Sigmoid colon (tissue), 7 donors: ENCODE data around the gene THOC6. TPM values are rescaled to one million over a fixed set of nuclear protein-coding genes. Genes with fewer than 3 reads are reported as not detected.

Experiments used
- DNase-seq: peaks from one replicate; pipeline ENCODE4 v3.0.0-alpha.2; 2019
- H3K27ac ChIP-seq, 4 donors: fragments of 200-600 bp; sonication (generic); one replicate each; pipeline ENCODE4 v1.5.1; 2016 to 2019; ENCODE audit warnings: mild to moderate bottlenecking in 1 of 4
- H3K27me3 ChIP-seq, 3 donors: fragments of 200-600 bp; sonication (generic); one replicate each; pipeline ENCODE4 v1.5.1; 2019; ENCODE audit warnings: mild to moderate bottlenecking in 1 of 3
- H3K36me3 ChIP-seq, 4 donors: fragments of 200-600 bp; sonication (generic); one replicate each; pipeline ENCODE4 v1.5.1; 2016 to 2019
- H3K4me1 ChIP-seq, 4 donors: fragments of 200-600 bp; sonication (generic); one replicate each; pipeline ENCODE4 v1.5.1; 2017 to 2019
- H3K4me3 ChIP-seq, 4 donors: fragments of 200-600 bp; sonication (generic); one replicate each; pipeline ENCODE4 v1.5.1; 2017 to 2019; ENCODE audit warnings: mild to moderate bottlenecking in 2 of 4, moderate library complexity in 1 of 4
- H3K9me3 ChIP-seq, 4 donors: fragments of 200-600 bp in 3 of 4; sonication (generic) in 3 of 4; one replicate each; pipeline versions ENCODE4 v1.5.1 to v1.6.1; 2013 to 2019
- EP300 ChIP-seq, 4 donors: sonication (generic); formaldehyde crosslinking; IDR thresholded peaks; one replicate each; pipeline ENCODE4 v1.6.1; 2017; ENCODE audit warnings: antibody characterized with exemption in 4 of 4
- POLR2A ChIP-seq, 2 donors: fragments of 450-650 bp; IDR thresholded peaks; one replicate each; pipeline ENCODE4 v1.6.1; 2016; ENCODE audit warnings: antibody characterized with exemption in 2 of 2, mild to moderate bottlenecking in 2 of 2, moderate library complexity in 2 of 2
- POLR2AphosphoS5 ChIP-seq, 4 donors: sonication (generic); formaldehyde crosslinking; IDR thresholded peaks; one replicate each; pipeline ENCODE4 v1.6.1; 2017; ENCODE audit warnings: antibody characterized with exemption in 4 of 4
- WGBS, 2 donors: extraction: QIAGEN DNeasy Blood & Tissue Kit; methylation state at CpG; one replicate each; pipeline ENCODE4 v1.1.7; 2013; 5-methylcytosine and 5-hydroxymethylcytosine counted together
- intact Hi-C: fragments of 100-400 bp; cut with DNase I; formaldehyde crosslinking; loops from one replicate; pipeline ENCODE4 v1.15.1; 2023
- polyA plus RNA-seq, 3 donors: library from polyadenylated mRNA; stranded (reverse); fragments of 200-250 nt; gene quantifications; one replicate each; pipeline ENCODE4 v1.2.3, GENCODE V29; 2013
- total RNA-seq, 4 donors: library from RNA; depleted of rRNA; stranded (reverse); fragments of >200 nt; gene quantifications; one replicate each; pipeline ENCODE4 v1.1.0, GENCODE V29; 2016
- TF ChIP-seq, protein P1 (sequence below), 4 experiments: fragments of 450-650 bp in 3 of 4; fragments of 200-600 bp in 1 of 4; IDR thresholded peaks; one replicate each; pipeline ENCODE4 v1.5.1; 2016 to 2019; ENCODE audit warnings: antibody characterized with exemption in 4 of 4, mild to moderate bottlenecking in 3 of 4, moderate library complexity in 2 of 4
- donor health status: healthy with polysubstance abuse.
- donor health status: Bipolar disorder and iron deficiency.
- donor health status: healthy.

Gene THOC6
- total and polyA plus RNA-seq, 7 donors, result 8.6 to 35.8 (median 15.8) TPM

DNA sequence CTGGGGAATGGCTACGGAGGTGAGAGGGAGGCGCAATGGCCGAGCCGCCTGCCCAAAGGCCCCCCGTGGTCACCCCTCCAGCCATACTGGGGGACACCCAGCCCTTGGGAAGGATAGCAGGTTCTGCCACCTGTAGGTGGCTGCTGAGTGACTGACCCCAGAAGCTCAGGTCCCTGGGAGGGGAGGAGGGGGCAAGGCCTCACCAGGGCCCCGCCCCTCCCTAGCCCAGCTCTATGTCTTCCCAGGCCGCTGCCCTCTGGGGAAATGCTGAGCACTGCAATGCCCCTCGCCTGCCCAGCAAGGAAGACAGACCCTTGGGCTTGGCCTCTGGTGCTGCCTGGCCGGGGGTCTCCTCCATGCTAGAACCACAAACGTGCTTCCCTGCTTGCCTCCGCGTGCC lies 22.5 kb upstream of the THOC6 start:
- Histone ChIP-seq H3K4me3 (no peak overlapping the region), H3K9me3 (no peaks in the 10 kb centered on the region), H3K27ac (no peak overlapping the region), H3K27me3 (peaks cover 4 to 45% (median 26%) of the 10 kb centered on the region in 3 donors), H3K4me1 (peaks cover 0 to 7% (median 5%) of the 10 kb centered on the region in 4 donors), H3K36me3 (no peaks in the 10 kb centered on the region)
- intact Hi-C loops, result no loop called here
- no peak for DNase-seq
- WGBS, 2 donors, result 87 to 88% methylated on average over 12 of the region's 12 CpGs
- TF ChIP-seq, protein P1, sequence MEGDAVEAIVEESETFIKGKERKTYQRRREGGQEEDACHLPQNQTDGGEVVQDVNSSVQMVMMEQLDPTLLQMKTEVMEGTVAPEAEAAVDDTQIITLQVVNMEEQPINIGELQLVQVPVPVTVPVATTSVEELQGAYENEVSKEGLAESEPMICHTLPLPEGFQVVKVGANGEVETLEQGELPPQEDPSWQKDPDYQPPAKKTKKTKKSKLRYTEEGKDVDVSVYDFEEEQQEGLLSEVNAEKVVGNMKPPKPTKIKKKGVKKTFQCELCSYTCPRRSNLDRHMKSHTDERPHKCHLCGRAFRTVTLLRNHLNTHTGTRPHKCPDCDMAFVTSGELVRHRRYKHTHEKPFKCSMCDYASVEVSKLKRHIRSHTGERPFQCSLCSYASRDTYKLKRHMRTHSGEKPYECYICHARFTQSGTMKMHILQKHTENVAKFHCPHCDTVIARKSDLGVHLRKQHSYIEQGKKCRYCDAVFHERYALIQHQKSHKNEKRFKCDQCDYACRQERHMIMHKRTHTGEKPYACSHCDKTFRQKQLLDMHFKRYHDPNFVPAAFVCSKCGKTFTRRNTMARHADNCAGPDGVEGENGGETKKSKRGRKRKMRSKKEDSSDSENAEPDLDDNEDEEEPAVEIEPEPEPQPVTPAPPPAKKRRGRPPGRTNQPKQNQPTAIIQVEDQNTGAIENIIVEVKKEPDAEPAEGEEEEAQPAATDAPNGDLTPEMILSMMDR (IDR thresholded peaks at IDR 0.05), result no peak
- TF ChIP-seq POLR2AphosphoS5 (IDR thresholded peaks at IDR 0.05) (no peak), EP300 (IDR thresholded peaks at IDR 0.05) (no peak), POLR2A (IDR thresholded peaks at IDR 0.05) (no peak)

DNA sequence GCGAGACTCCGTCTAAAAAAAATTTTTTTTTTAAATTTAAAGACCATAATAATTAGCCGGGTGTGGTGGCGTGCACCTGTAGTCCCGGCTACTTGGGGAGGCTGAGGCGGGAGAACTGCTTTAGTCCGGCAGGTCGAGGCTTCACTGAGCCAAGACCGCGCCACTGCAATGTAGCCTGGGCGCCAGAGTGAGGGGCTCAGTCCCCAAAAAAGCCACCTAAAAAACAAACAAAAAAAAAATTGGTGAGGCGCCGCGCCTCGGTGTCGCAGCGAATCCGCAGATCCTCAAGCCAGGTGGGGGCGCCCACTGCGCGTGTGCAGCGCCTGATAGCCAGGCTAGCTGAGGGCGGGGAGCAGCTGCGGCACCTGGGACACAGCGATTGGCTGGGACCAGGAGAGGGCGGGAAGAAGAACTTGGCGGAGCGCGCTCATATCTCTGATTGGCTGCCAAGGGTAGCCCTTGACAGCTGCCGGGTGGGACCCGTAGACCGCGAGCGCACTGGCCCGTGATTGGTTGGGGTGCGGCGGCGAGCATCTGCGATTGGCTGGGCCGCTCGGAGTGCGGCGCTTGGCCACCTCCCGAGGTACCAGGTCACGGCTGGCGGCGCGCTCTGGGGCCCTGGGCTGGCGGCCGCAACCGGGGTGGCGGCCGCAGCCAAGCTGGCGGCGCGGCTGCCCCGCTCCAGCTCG lies 20.1 kb upstream of the THOC6 start:
- Histone ChIP-seq H3K36me3 (no peaks in the 10 kb centered on the region), H3K4me1 (peaks cover 0 to 7% (median 5%) of the 10 kb centered on the region in 4 donors), H3K4me3 (peak overlapping the region in 3 of 4 donors; percentile 25 to 31 (median 27)), H3K27me3 (peaks cover 10 to 54% (median 41%) of the 10 kb centered on the region in 3 donors), H3K27ac (no peak overlapping the region), H3K9me3 (no peaks in the 10 kb centered on the region)
- intact Hi-C loops, result loop anchor here (1.0 kb wide), 1 partner anchor 25 kb away; no protein-coding TSS in a partner anchor
- DNase-seq, result peak; percentile 97
- WGBS, 2 donors, result 4 to 7% methylated on average over 58 of the region's 58 CpGs
- TF ChIP-seq, protein P1 (IDR thresholded peaks at IDR 0.05), result peak in 3 of 4 experiments; percentile 7 to 39 (median 19)
- TF ChIP-seq POLR2AphosphoS5 (IDR thresholded peaks at IDR 0.05), result peak in 2 of 4 donors; percentile 23 to 51
- no peak for TF ChIP-seq EP300 (IDR thresholded peaks at IDR 0.05)
- TF ChIP-seq POLR2A (IDR thresholded peaks at IDR 0.05), result no peak

- Histone ChIP-seq H3K27ac (no peak overlapping the region), H3K27me3 (peaks cover 10 to 56% (median 43%) of the 10 kb centered on the region in 3 donors)
- 1% methylated on average over 66 of the region's 67 CpGs for WGBS, 2 donors
Observed at GRCh38 chr16:3004319-3004718, 19.5 kb upstream of the THOC6 start.

DNA sequence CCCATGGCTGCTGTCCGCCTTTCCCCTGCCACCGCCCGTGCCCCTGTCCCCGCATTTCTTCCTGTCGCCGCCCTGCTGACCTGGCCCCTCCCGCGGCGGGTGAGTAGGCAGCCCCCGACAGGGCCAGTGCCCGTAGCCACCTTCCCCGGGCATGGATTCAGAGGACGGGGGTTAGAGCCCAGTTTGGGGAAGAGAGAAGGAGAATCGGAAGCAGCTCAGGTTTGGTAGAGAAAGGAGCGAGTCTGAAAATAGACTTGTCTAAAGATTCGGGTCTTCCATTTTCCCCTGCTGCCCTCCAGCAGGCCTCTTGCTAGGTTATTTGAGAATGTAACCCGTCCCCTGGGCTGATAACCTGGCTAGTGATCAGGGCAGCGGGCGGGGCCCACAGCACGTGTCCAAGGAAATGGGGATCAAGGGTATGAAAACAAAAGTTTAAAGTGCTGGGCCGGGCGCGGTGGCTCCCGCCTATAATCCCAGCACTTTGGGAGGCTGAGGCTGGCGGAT lies 19.0 kb upstream of the THOC6 start:
- Histone ChIP-seq H3K27ac (no peak overlapping the region), H3K27me3 (peaks cover 11 to 61% (median 48%) of the 10 kb centered on the region in 3 donors), H3K36me3 (no peaks in the 10 kb centered on the region), H3K4me3 (peak overlapping the region in 3 of 4 donors; percentile 17 to 28 (median 24)), H3K9me3 (no peaks in the 10 kb centered on the region), H3K4me1 (peaks cover 0 to 7% (median 5%) of the 10 kb centered on the region in 4 donors)
- intact Hi-C loops, result no loop called here
- DNase-seq, result no peak
- TF ChIP-seq POLR2AphosphoS5 (IDR thresholded peaks at IDR 0.05) (no peak), EP300 (IDR thresholded peaks at IDR 0.05) (no peak), POLR2A (IDR thresholded peaks at IDR 0.05) (no peak)
- TF ChIP-seq, protein P1 (IDR thresholded peaks at IDR 0.05), result no peak
- WGBS, 2 donors, result 2 to 13% methylated on average over 25 of the region's 25 CpGs

More at GRCh38 chr16:3004319-3004718, 19.5 kb upstream of the THOC6 start:
- peak overlapping the region in 3 of 4 donors; percentile 25 to 31 (median 27) for H3K4me3 ChIP-seq
- no peaks in the 10 kb centered on the region for H3K36me3 ChIP-seq
- TF ChIP-seq POLR2A (IDR thresholded peaks at IDR 0.05) (no peak), POLR2AphosphoS5 (IDR thresholded peaks at IDR 0.05) (no peak), EP300 (IDR thresholded peaks at IDR 0.05) (no peak)
- TF ChIP-seq, protein P1 (IDR thresholded peaks at IDR 0.05), result no peak
- no peak for DNase-seq
- H3K4me1 ChIP-seq, result peaks cover 0 to 7% (median 5%) of the 10 kb centered on the region in 4 donors
- intact Hi-C loops, result no loop called here
- no peaks in the 10 kb centered on the region for H3K9me3 ChIP-seq
